GM18502 (cell line): ENCODE results near the gene TTLL8.

ENCODE experiments used
- ATAC-seq: cut with Tn5 transposase; IDR thresholded peaks from one replicate; pipeline ENCODE4 v1.9.1; 2021; ENCODE audit warnings: mild to moderate bottlenecking; ENCODE audit not compliant: unreplicated experiment, poor library complexity

Gene TTLL8

GRCh38 chr22:49970528-49971231, 87.4 kb downstream of the TTLL8 start:
- peak; percentile 68 for ATAC-seq

- no peak for ATAC-seq
Observed at GRCh38 chr22:49969751-49970527, 88.2 kb downstream of the TTLL8 start.

- no peak for ATAC-seq
Observed at GRCh38 chr22:49968831-49969661, 89.1 kb downstream of the TTLL8 start.
